ENCODE results near the gene AP2A2. TPM values are rescaled to one million over a fixed set of nuclear protein-coding genes. Genes with fewer than 3 reads are reported as not detected.

Gene AP2A2
- total RNA-seq, 1 donor from 2014 or later = 69.7 TPM

DNA sequence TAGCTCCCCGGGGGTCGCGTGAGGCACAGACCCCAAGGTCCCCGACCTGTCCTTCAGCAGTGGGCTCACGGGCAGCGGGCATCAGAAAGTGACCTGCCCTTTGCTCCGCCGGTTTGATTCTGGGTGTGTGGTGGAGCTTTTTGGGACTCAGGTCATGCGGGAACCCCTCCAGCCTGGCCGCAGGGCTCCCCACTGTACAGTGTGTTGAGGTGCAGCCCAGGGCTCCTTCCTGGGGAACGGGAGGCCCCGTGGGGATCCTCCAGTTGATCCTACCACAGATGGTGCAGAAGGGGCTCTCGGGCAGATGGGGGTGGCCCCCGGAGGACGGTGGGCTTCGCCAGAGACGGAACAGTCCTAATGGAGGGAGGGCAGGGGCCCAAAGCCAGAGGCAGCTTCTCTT lies 86.6 kb downstream of the AP2A2 start:
- Mint-ChIP-seq H3K4me1 (ENCODE audit: low read depth) (no peaks in the 10 kb centered on the region), H3K27me3 (ENCODE audit: low read depth) (no peaks in the 10 kb centered on the region), H3K9me3 (ENCODE audit: low read depth) (no peaks in the 10 kb centered on the region), H3K4me3 (ENCODE audit: unreplicated experiment) (no peak overlapping the region), H3K27ac (ENCODE audit: unreplicated experiment) (no peak overlapping the region), H3K36me3 (ENCODE audit: low read depth) (peaks cover 24% of the 10 kb centered on the region)
- TF ChIP-seq, protein P1, sequence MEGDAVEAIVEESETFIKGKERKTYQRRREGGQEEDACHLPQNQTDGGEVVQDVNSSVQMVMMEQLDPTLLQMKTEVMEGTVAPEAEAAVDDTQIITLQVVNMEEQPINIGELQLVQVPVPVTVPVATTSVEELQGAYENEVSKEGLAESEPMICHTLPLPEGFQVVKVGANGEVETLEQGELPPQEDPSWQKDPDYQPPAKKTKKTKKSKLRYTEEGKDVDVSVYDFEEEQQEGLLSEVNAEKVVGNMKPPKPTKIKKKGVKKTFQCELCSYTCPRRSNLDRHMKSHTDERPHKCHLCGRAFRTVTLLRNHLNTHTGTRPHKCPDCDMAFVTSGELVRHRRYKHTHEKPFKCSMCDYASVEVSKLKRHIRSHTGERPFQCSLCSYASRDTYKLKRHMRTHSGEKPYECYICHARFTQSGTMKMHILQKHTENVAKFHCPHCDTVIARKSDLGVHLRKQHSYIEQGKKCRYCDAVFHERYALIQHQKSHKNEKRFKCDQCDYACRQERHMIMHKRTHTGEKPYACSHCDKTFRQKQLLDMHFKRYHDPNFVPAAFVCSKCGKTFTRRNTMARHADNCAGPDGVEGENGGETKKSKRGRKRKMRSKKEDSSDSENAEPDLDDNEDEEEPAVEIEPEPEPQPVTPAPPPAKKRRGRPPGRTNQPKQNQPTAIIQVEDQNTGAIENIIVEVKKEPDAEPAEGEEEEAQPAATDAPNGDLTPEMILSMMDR (IDR thresholded peaks at IDR 0.05) = no peak
- DNase-seq (ENCODE audit: low spot score) = no peak

- Mint-ChIP-seq H3K4me3 (ENCODE audit: unreplicated experiment) (no peak overlapping the region), H3K4me1 (ENCODE audit: low read depth) (no peaks in the 10 kb centered on the region), H3K36me3 (ENCODE audit: low read depth) (peaks cover 29% of the 10 kb centered on the region), H3K27me3 (ENCODE audit: low read depth) (no peaks in the 10 kb centered on the region), H3K9me3 (ENCODE audit: low read depth) (peaks cover 2% of the 10 kb centered on the region), H3K27ac (ENCODE audit: unreplicated experiment) (no peak overlapping the region)
- TF ChIP-seq, protein P1 (IDR thresholded peaks at IDR 0.05) = no peak
- no peak for DNase-seq (ENCODE audit: low spot score)
Measured at GRCh38 chr11:1012740-1013630, 87.3 kb downstream of the AP2A2 start.

DNA sequence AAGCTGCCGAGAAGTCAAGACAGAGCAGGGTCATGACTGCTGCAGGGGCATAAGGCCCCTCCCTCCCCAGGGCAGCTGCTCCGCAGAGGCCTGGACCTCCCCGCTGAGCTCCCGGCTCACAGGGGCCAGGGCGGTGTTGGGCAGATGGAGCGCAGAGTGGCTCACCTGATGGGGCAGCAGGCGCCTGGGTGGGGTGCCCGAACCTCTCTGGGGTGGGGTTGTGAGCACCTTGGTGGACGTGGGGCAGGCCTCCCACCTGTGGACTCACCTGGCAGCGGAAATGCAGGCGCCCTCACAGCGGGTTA lies 87.9 kb downstream of the AP2A2 start:
- DNase-seq (ENCODE audit: low spot score) = no peak
- no peaks in the 10 kb centered on the region for H3K4me1 Mint-ChIP-seq (ENCODE audit: low read depth)
- no peak overlapping the region for H3K4me3 Mint-ChIP-seq (ENCODE audit: unreplicated experiment)
- TF ChIP-seq, protein P1 (IDR thresholded peaks at IDR 0.05) = no peak
- H3K9me3 Mint-ChIP-seq (ENCODE audit: low read depth) = peaks cover 2% of the 10 kb centered on the region
- no peaks in the 10 kb centered on the region for H3K27me3 Mint-ChIP-seq (ENCODE audit: low read depth)
- H3K27ac Mint-ChIP-seq (ENCODE audit: unreplicated experiment) = no peak overlapping the region
- peaks cover 29% of the 10 kb centered on the region for H3K36me3 Mint-ChIP-seq (ENCODE audit: low read depth)

GRCh38 chr11:1014276-1014675 lies 88.6 kb downstream of the AP2A2 start:
- Mint-ChIP-seq H3K27me3 (ENCODE audit: low read depth) (no peaks in the 10 kb centered on the region), H3K36me3 (ENCODE audit: low read depth) (peaks cover 29% of the 10 kb centered on the region)

GRCh38 chr11:1015064-1015463 lies 89.4 kb downstream of the AP2A2 start:
- peaks cover 24% of the 10 kb centered on the region for H3K36me3 Mint-ChIP-seq (ENCODE audit: low read depth)
- H3K4me3 Mint-ChIP-seq (ENCODE audit: unreplicated experiment) = no peak overlapping the region
- no peak overlapping the region for H3K27ac Mint-ChIP-seq (ENCODE audit: unreplicated experiment)
- no peaks in the 10 kb centered on the region for H3K27me3 Mint-ChIP-seq (ENCODE audit: low read depth)
- H3K9me3 Mint-ChIP-seq (ENCODE audit: low read depth) = peaks cover 2% of the 10 kb centered on the region
- DNase-seq (ENCODE audit: low spot score) = no peak
- H3K4me1 Mint-ChIP-seq (ENCODE audit: low read depth) = no peaks in the 10 kb centered on the region
- TF ChIP-seq, protein P1 (IDR thresholded peaks at IDR 0.05) = no peak

More at GRCh38 chr11:1014276-1014675, 88.6 kb downstream of the AP2A2 start:
- TF ChIP-seq, protein P1 (IDR thresholded peaks at IDR 0.05) = no peak
- DNase-seq (ENCODE audit: low spot score) = no peak
- Mint-ChIP-seq H3K9me3 (ENCODE audit: low read depth) (peaks cover 2% of the 10 kb centered on the region), H3K27ac (ENCODE audit: unreplicated experiment) (no peak overlapping the region), H3K4me1 (ENCODE audit: low read depth) (no peaks in the 10 kb centered on the region), H3K4me3 (ENCODE audit: unreplicated experiment) (no peak overlapping the region)

All from chondrocyte (in vitro differentiated cells).